ENCODE data around the gene SNED1.
A peak's percentile ranks its signal among the peaks of the same experiment; 100 is the strongest.

GRCh38 chr2:240989451-240990265, 8.8 kb upstream of the SNED1 start:
- TF ChIP-seq RXRA (IDR thresholded peaks at IDR 0.05) (no peak), FOXA1 (IDR thresholded peaks at IDR 0.05) (no peak), CTCF (IDR thresholded peaks at IDR 0.05; ENCODE audit: low read depth, low read length, missing input control) (peak; percentile 59), REST (IDR thresholded peaks at IDR 0.05) (no peak), GABPA (IDR thresholded peaks at IDR 0.05 in 1 of 2, conservative IDR thresholded peaks at IDR 0.05 in 1 of 2) (no peak), YY1 (IDR thresholded peaks at IDR 0.05) (no peak), ATF3 (IDR thresholded peaks at IDR 0.05) (no peak), NR2F2 (IDR thresholded peaks at IDR 0.05) (no peak), JUND (IDR thresholded peaks at IDR 0.05) (no peak), RAD21 (IDR thresholded peaks at IDR 0.05) (peak; percentile 63 to 77), MAX (IDR thresholded peaks at IDR 0.05) (no peak), SP1 (IDR thresholded peaks at IDR 0.05) (no peak), EGR1 (IDR thresholded peaks at IDR 0.05; ENCODE audit: low read depth in 2 of 2) (no peak), TAF1 (conservative IDR thresholded peaks at IDR 0.05) (no peak)
